ENCODE data around the gene BRSK1. TPM values are rescaled to one million over a fixed set of nuclear protein-coding genes. Genes with fewer than 3 reads are reported as not detected.

BRSK1 gene
- polyA plus RNA-seq, 4 donors: 0.22 to 3.5 (median 2.7) TPM

DNA sequence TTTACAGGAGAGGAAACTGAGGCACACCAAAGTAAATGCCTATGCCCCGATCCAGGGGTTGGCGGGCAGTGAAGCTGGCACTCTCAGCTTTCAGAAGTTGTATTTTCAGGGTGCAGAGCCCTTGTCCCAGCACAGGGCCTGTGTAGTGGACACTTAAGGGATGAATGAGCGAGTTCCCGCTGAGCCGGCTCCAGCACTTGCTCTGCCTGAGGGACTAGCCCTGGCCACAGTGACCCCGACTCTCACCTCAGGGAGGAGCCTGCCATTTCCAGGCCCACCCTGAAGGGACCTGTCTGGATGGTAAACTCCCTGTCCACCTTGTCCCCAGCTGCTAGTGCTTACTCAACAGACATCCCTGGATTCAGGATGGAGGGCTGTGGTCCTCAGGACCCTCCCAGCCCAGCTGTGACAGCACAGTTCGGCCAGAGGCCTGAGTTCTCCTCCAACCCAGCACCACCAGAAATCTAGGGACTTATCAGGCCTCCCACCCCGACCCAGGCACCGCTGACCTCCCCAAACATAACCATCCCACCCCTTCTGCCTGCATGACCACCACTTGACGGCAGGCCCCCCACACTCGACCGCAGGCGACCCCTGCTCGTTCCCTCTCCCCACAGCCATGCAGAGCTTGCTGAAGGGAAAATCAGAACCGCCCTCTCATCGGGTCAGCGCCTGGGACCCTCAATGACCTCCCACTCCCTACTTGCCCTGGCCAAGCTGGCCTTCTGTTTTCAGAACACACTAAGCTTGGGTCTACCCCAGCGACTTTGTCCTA lies 33.3 kb upstream of the BRSK1 start:
- DNase-seq: no peak
- peak overlapping the region in 2 of 3 donors; percentile 24 to 30 for H3K27ac ChIP-seq (ENCODE audit: low read depth in 1 of 3, low read length in 2 of 3)
- no peaks in the 10 kb centered on the region for H3K9me3 ChIP-seq (ENCODE audit: control insufficient read depth in 2 of 2, insufficient read depth in 1 of 2, low read depth in 1 of 2, low read length in 1 of 2)
- peaks cover 0 to 17% (median 3%) of the 10 kb centered on the region in 3 donors for H3K4me1 ChIP-seq (ENCODE audit: control insufficient read depth in 3 of 3, insufficient read depth in 2 of 3, low read depth in 1 of 3, low read length in 2 of 3)
- no peak for FAIRE-seq
- 92 to 96% (median 95%) methylated on average over 18 of the region's 18 CpGs for WGBS, 3 donors
- no peak overlapping the region for H3K4me3 ChIP-seq (ENCODE audit: low read depth in 1 of 3, low read length in 3 of 3)
- peaks cover 0 to 88% (median 8%) of the 10 kb centered on the region in 3 donors for H3K36me3 ChIP-seq (ENCODE audit: control insufficient read depth in 3 of 3, insufficient read depth in 2 of 3, low read depth in 1 of 3, low read length in 3 of 3)
- no peaks in the 10 kb centered on the region for H3K27me3 ChIP-seq (ENCODE audit: control insufficient read depth in 3 of 3, insufficient read depth in 3 of 3, low read length in 3 of 3)

- H3K36me3 ChIP-seq (ENCODE audit: control insufficient read depth in 3 of 3, insufficient read depth in 2 of 3, low read depth in 1 of 3, low read length in 3 of 3): peaks cover 0 to 87% (median 3%) of the 10 kb centered on the region in 3 donors
- DNase-seq (no peak), FAIRE-seq (no peak)
- no peaks in the 10 kb centered on the region for H3K27me3 ChIP-seq (ENCODE audit: control insufficient read depth in 3 of 3, insufficient read depth in 3 of 3, low read length in 3 of 3)
- no peak overlapping the region for H3K4me3 ChIP-seq (ENCODE audit: low read depth in 1 of 3, low read length in 3 of 3)
- WGBS, 3 donors: 55 to 69% (median 59%) methylated on average over 19 of the region's 19 CpGs
- H3K4me1 ChIP-seq (ENCODE audit: control insufficient read depth in 3 of 3, insufficient read depth in 2 of 3, low read depth in 1 of 3, low read length in 2 of 3): peaks cover 2 to 27% (median 8%) of the 10 kb centered on the region in 3 donors
- H3K9me3 ChIP-seq (ENCODE audit: control insufficient read depth in 2 of 2, insufficient read depth in 1 of 2, low read depth in 1 of 2, low read length in 1 of 2): no peaks in the 10 kb centered on the region
- H3K27ac ChIP-seq (ENCODE audit: low read depth in 1 of 3, low read length in 2 of 3): peak overlapping the region in 2 of 3 donors; percentile 22 to 52
These were observed 32.3 kb upstream of the BRSK1 start for GRCh38 chr19:55251341-55252081.

DNA sequence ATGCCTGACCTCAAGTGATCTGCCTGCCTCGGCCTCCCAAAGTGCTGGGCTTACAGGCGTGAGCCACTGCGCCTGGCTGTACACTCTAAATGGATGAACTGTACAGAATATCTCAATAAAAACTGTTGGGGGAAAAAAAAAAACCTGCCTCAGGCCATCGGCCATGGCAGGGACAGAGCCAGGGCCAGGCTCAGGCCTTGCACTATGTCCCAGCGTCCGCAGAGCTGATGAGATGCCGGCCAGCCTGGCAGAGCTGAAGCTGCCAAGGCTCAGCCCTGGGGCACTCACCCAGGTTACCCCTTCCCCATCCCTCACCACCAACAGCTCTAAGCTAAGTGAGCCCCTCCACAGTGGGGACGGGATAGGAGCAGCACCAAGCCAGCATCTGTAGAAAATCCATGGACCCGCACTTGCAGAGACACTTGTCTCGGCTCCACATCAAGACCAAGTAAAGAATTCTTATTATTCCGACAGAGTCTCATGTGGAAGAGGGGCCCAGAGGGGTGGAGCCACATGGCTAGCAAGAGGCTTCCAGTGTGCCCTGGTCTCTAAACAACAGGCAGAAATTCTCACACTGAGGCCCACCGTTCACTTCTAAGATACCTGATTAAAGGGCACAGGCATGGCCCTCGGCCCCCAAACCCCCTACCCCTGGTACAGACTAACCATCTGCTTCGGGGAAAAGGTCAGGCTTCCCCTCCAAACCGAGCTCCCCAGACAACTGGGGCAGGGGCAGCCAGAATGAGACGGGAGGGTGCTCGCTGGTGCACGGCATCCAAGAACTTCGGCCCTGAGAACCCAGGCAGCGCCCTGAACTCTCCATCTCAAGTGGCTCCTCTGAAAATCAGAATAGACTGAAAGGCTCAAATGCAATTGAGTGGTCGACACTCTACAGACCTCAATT lies 30.8 kb upstream of the BRSK1 start:
- Histone ChIP-seq H3K4me1 (ENCODE audit: control insufficient read depth in 3 of 3, insufficient read depth in 2 of 3, low read depth in 1 of 3, low read length in 2 of 3) (peaks cover 3 to 32% (median 12%) of the 10 kb centered on the region in 3 donors), H3K36me3 (ENCODE audit: control insufficient read depth in 3 of 3, insufficient read depth in 2 of 3, low read depth in 1 of 3, low read length in 3 of 3) (peaks cover 0 to 76% (median 0%) of the 10 kb centered on the region in 3 donors), H3K9me3 (ENCODE audit: control insufficient read depth in 2 of 2, insufficient read depth in 1 of 2, low read depth in 1 of 2, low read length in 1 of 2) (no peaks in the 10 kb centered on the region), H3K4me3 (ENCODE audit: low read depth in 1 of 3, low read length in 3 of 3) (no peak overlapping the region), H3K27ac (ENCODE audit: low read depth in 1 of 3, low read length in 2 of 3) (peak overlapping the region in 2 of 3 donors; percentile 24 to 89), H3K27me3 (ENCODE audit: control insufficient read depth in 3 of 3, insufficient read depth in 3 of 3, low read length in 3 of 3) (no peaks in the 10 kb centered on the region)
- no peak for DNase-seq
- WGBS, 3 donors: 72 to 88% (median 78%) methylated on average over 21 of the region's 21 CpGs
- no peak for FAIRE-seq

GRCh38 chr19:55253842-55254624 lies 29.8 kb upstream of the BRSK1 start:
- peak in 1 of 2 donors; percentile 27 for DNase-seq
- Histone ChIP-seq H3K4me1 (ENCODE audit: control insufficient read depth in 3 of 3, insufficient read depth in 2 of 3, low read depth in 1 of 3, low read length in 2 of 3) (peaks cover 3 to 27% (median 12%) of the 10 kb centered on the region in 3 donors), H3K27me3 (ENCODE audit: control insufficient read depth in 3 of 3, insufficient read depth in 3 of 3, low read length in 3 of 3) (no peaks in the 10 kb centered on the region), H3K4me3 (ENCODE audit: low read depth in 1 of 3, low read length in 3 of 3) (peak overlapping the region in 2 of 3 donors; percentile 2 to 45), H3K9me3 (ENCODE audit: control insufficient read depth in 2 of 2, insufficient read depth in 1 of 2, low read depth in 1 of 2, low read length in 1 of 2) (no peaks in the 10 kb centered on the region), H3K27ac (ENCODE audit: low read depth in 1 of 3, low read length in 2 of 3) (peak overlapping the region in 2 of 3 donors; percentile 82 to 89), H3K36me3 (ENCODE audit: control insufficient read depth in 3 of 3, insufficient read depth in 2 of 3, low read depth in 1 of 3, low read length in 3 of 3) (peaks cover 0 to 66% (median 0%) of the 10 kb centered on the region in 3 donors)
- FAIRE-seq: no peak
- 54 to 76% (median 61%) methylated on average over 23 of the region's 23 CpGs for WGBS, 3 donors

DNA sequence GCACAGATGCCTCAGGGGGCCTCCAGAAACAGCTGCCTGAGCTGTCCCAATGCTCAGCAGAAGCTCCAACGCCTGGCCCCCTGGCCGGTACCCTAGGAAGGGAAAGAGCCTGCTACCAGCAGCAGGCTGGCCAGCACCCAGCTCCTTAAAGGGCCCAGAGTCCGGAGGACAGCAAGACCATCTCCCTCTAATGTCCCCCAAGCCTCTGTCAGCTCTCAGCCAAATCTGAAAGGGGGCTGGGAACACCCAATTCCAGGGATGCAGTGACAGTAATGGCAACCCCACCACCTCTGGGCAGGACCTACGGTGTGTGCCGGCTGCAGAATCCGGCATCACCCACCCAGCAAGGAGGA lies 29.2 kb upstream of the BRSK1 start:
- Histone ChIP-seq H3K4me1 (ENCODE audit: control insufficient read depth in 3 of 3, insufficient read depth in 2 of 3, low read depth in 1 of 3, low read length in 2 of 3) (peaks cover 3 to 27% (median 12%) of the 10 kb centered on the region in 3 donors), H3K27ac (ENCODE audit: low read depth in 1 of 3, low read length in 2 of 3) (peak overlapping the region in 2 of 3 donors; percentile 82 to 89), H3K4me3 (ENCODE audit: low read depth in 1 of 3, low read length in 3 of 3) (peak overlapping the region in 2 of 3 donors; percentile 2 to 45), H3K36me3 (ENCODE audit: control insufficient read depth in 3 of 3, insufficient read depth in 2 of 3, low read depth in 1 of 3, low read length in 3 of 3) (peaks cover 0 to 63% (median 0%) of the 10 kb centered on the region in 3 donors), H3K27me3 (ENCODE audit: control insufficient read depth in 3 of 3, insufficient read depth in 3 of 3, low read length in 3 of 3) (no peaks in the 10 kb centered on the region), H3K9me3 (ENCODE audit: control insufficient read depth in 2 of 2, insufficient read depth in 1 of 2, low read depth in 1 of 2, low read length in 1 of 2) (no peaks in the 10 kb centered on the region)
- WGBS, 3 donors: 48 to 70% (median 55%) methylated on average over 6 of the region's 6 CpGs
- FAIRE-seq (no peak), DNase-seq (no peak)

- peak overlapping the region in 2 of 3 donors; percentile 82 to 89 for H3K27ac ChIP-seq (ENCODE audit: low read depth in 1 of 3, low read length in 2 of 3)
- peak in 1 of 2 donors; percentile 13 for DNase-seq
- no peaks in the 10 kb centered on the region for H3K27me3 ChIP-seq (ENCODE audit: control insufficient read depth in 3 of 3, insufficient read depth in 3 of 3, low read length in 3 of 3)
- no peaks in the 10 kb centered on the region for H3K9me3 ChIP-seq (ENCODE audit: control insufficient read depth in 2 of 2, insufficient read depth in 1 of 2, low read depth in 1 of 2, low read length in 1 of 2)
- H3K4me1 ChIP-seq (ENCODE audit: control insufficient read depth in 3 of 3, insufficient read depth in 2 of 3, low read depth in 1 of 3, low read length in 2 of 3): peaks cover 3 to 31% (median 12%) of the 10 kb centered on the region in 3 donors
- peaks cover 0 to 51% (median 0%) of the 10 kb centered on the region in 3 donors for H3K36me3 ChIP-seq (ENCODE audit: control insufficient read depth in 3 of 3, insufficient read depth in 2 of 3, low read depth in 1 of 3, low read length in 3 of 3)
- H3K4me3 ChIP-seq (ENCODE audit: low read depth in 1 of 3, low read length in 3 of 3): peak overlapping the region in 2 of 3 donors; percentile 16 to 38
- WGBS, 3 donors: 52 to 64% (median 60%) methylated on average over 17 of the region's 17 CpGs
- no peak for FAIRE-seq
These were observed 28.0 kb upstream of the BRSK1 start for GRCh38 chr19:55255618-55256423.
